ENCODE data around the gene SNRPB2. TPM values are rescaled to one million over a fixed set of nuclear protein-coding genes. Genes with fewer than 3 reads are reported as not detected.

SNRPB2 gene
- total and polyA plus RNA-seq, 12 donors: 20.5 to 94.9 (median 40.9) TPM

GRCh38 chr20:16778159-16778558, 48.3 kb downstream of the SNRPB2 start:
- Histone ChIP-seq H3K36me3 (replicated peaks in 1 of 2) (no peaks in the 10 kb centered on the region), H3K4me3 (no peak overlapping the region), H3K27me3 (no peaks in the 10 kb centered on the region), H3K4me1 (replicated peaks in 1 of 2) (no peaks in the 10 kb centered on the region), H3K27ac (no peak overlapping the region), H3K9me3 (replicated peaks in 1 of 3) (no peaks in the 10 kb centered on the region)
- 89 to 98% (median 93%) methylated on average over 1 of the region's 1 CpG for WGBS, 4 donors
- no peak for DNase-seq
- TF ChIP-seq CTCF (IDR thresholded peaks at IDR 0.05) (no peak), POLR2A (IDR thresholded peaks at IDR 0.05) (no peak)
- intact Hi-C loops (cut with DNase I): no loop called here

- Histone ChIP-seq H3K27ac (no peak overlapping the region), H3K4me3 (no peak overlapping the region), H3K36me3 (replicated peaks in 1 of 2) (no peaks in the 10 kb centered on the region), H3K4me1 (replicated peaks in 1 of 2) (no peaks in the 10 kb centered on the region), H3K9me3 (replicated peaks in 1 of 3) (no peaks in the 10 kb centered on the region), H3K27me3 (no peaks in the 10 kb centered on the region)
- intact Hi-C loops (cut with DNase I): no loop called here
- DNase-seq: no peak
- 76 to 100% (median 92%) methylated on average over 1 of the region's 1 CpG for WGBS, 4 donors
- TF ChIP-seq CTCF (IDR thresholded peaks at IDR 0.05) (no peak), POLR2A (IDR thresholded peaks at IDR 0.05) (no peak)
Observed at GRCh38 chr20:16781496-16781895, 51.7 kb downstream of the SNRPB2 start.

- DNase-seq: no peak
- H3K4me3 ChIP-seq: no peak overlapping the region
- 14 to 48% (median 34%) methylated on average over 1 of the region's 1 CpG for WGBS, 4 donors
- H3K9me3 ChIP-seq (replicated peaks in 1 of 3): no peaks in the 10 kb centered on the region
- TF ChIP-seq CTCF (IDR thresholded peaks at IDR 0.05): no peak
- TF ChIP-seq POLR2A (IDR thresholded peaks at IDR 0.05): no peak
- H3K27ac ChIP-seq: no peak overlapping the region
- H3K4me1 ChIP-seq (replicated peaks in 1 of 2): no peaks in the 10 kb centered on the region
- H3K27me3 ChIP-seq: no peaks in the 10 kb centered on the region
- intact Hi-C loops (cut with DNase I): no loop called here
- no peaks in the 10 kb centered on the region for H3K36me3 ChIP-seq (replicated peaks in 1 of 2)
Observed at GRCh38 chr20:16785226-16785625, 55.4 kb downstream of the SNRPB2 start.

Small RNA genes within 50 kb of the gene (small RNA-seq; reads per million reads assigned to genes)
- 0 reads per million in 2 donors for gene AL135938.1

Other genes starting within 250 kb of the SNRPB2 start
- gene KIF16B, start 156.6 kb upstream of the SNRPB2 start, total RNA-seq: 100 to 1,000 TPM in 1 of 9 donors, 10 to 100 TPM in 8; 16.4 to 104 (median 36.5) TPM
- gene KIF16B, start 156.6 kb upstream of the SNRPB2 start, polyA plus RNA-seq: 100 to 1,000 TPM in 1 of 3 donors, 10 to 100 TPM in 1, 1 to 10 TPM in 1; 8.6 to 113 (median 22.8) TPM
- not detected for gene OTOR, start 18.3 kb downstream of the SNRPB2 start, total RNA-seq
- gene OTOR, start 18.3 kb downstream of the SNRPB2 start, polyA plus RNA-seq: not detected